T-helper 2 cell treated with Interferon-gamma antibody and Interleukin-4, amounts not matched to agents 5 μg/mL and 100 μg/mL, for 36 hours (primary cell): ENCODE results near the gene NKD2.
"Not testable (repeated sequence)": the region's sequence is repeated elsewhere in the genome, so short reads cannot be mapped to it uniquely, and the experiment has no call there.

Experiments used
- DNase-seq: peaks from one replicate; pipeline ENCODE4 v3.0.0; 2021; ENCODE audit warnings: low spot score
- H3K27ac Mint-ChIP-seq: one replicate; pipeline ENCODE4 v1.8.0; 2021; ENCODE audit warnings: mild to moderate bottlenecking, mixed read lengths
- H3K27me3 Mint-ChIP-seq: one replicate; pipeline ENCODE4 v1.8.0; 2021; ENCODE audit warnings: low read depth, mixed read lengths
- H3K36me3 Mint-ChIP-seq: one replicate; pipeline ENCODE4 v1.8.0; 2021; ENCODE audit warnings: low read depth, mixed read lengths
- H3K4me1 Mint-ChIP-seq: one replicate; pipeline ENCODE4 v1.8.0; 2021; ENCODE audit warnings: low read depth, mixed read lengths
- H3K4me3 Mint-ChIP-seq: one replicate; pipeline ENCODE4 v1.8.0; 2022; ENCODE audit warnings: mild to moderate bottlenecking, moderate library complexity, mixed read lengths
- H3K9me3 Mint-ChIP-seq: one replicate; pipeline ENCODE4 v1.8.0; 2021; ENCODE audit warnings: mixed read lengths

Gene NKD2

GRCh38 chr5:1077026-1077425 lies 68.4 kb downstream of the NKD2 start:
- Mint-ChIP-seq H3K36me3 (peaks cover 22% of the 10 kb centered on the region), H3K4me1 (no peaks in the 10 kb centered on the region), H3K27me3 (no peaks in the 10 kb centered on the region), H3K9me3 (no peaks in the 10 kb centered on the region), H3K4me3 (no peak overlapping the region), H3K27ac (no peak overlapping the region)
- DNase-seq, result no peak

- Mint-ChIP-seq H3K27ac (no peak overlapping the region), H3K9me3 (no peaks in the 10 kb centered on the region), H3K4me1 (no peaks in the 10 kb centered on the region), H3K36me3 (peaks cover 22% of the 10 kb centered on the region), H3K4me3 (no peak overlapping the region), H3K27me3 (no peaks in the 10 kb centered on the region)
- no peak for DNase-seq
Measured at GRCh38 chr5:1077491-1078020, 69.0 kb downstream of the NKD2 start.

DNA sequence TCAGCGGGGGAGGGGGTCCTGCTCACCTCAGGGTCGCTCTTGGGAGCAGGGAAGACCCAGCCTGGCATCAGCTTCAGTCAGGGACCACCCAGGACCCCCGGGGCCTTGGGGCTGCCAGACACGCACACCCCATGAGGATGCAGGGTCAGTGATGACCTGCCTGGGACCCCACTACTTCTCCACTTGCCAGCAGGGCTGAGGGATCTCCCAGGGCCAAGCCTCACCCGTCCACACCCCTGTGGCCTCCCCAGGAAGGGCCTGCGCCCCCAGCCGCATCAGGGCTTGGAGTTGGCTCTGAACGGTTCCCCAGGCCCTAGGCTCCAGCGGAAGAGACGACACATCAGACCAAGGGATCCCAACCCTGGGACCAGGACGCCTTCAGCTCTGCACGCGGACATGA lies 69.6 kb downstream of the NKD2 start:
- Mint-ChIP-seq H3K4me3 (no peak overlapping the region), H3K36me3 (peaks cover 23% of the 10 kb centered on the region), H3K9me3 (no peaks in the 10 kb centered on the region), H3K27ac (no peak overlapping the region), H3K27me3 (no peaks in the 10 kb centered on the region), H3K4me1 (no peaks in the 10 kb centered on the region)
- no peak for DNase-seq

GRCh38 chr5:1078851-1079250 lies 70.2 kb downstream of the NKD2 start:
- Mint-ChIP-seq H3K4me3 (no peak overlapping the region), H3K36me3 (peaks cover 24% of the 10 kb centered on the region), H3K4me1 (no peaks in the 10 kb centered on the region), H3K27ac (no peak overlapping the region), H3K27me3 (no peaks in the 10 kb centered on the region), H3K9me3 (no peaks in the 10 kb centered on the region)
- DNase-seq, result no peak

DNA sequence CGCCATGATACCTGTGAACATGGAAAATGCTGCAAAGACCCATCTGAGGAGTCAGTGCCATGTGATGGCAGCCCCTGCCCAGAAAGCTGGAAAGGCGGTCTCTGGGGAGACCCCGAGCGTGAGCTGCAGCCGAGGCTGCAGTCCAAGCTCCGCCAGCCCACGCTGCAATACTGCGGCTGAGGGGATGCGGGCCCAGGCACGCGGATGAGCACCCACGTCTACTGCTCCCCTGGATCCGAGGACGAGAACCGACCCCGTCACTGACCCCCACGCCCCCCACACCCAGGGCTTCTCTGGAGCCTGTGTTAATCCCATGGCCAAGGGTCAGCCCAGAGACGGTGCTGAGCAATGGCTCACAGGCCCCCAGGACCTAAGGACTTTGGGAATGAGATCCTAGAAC lies 70.9 kb downstream of the NKD2 start:
- Mint-ChIP-seq H3K4me1 (no peaks in the 10 kb centered on the region), H3K9me3 (no peaks in the 10 kb centered on the region), H3K27me3 (no peaks in the 10 kb centered on the region), H3K4me3 (no peak overlapping the region), H3K36me3 (peaks cover 26% of the 10 kb centered on the region), H3K27ac (no peak overlapping the region)
- no peak for DNase-seq

GRCh38 chr5:1079961-1080360 lies 71.4 kb downstream of the NKD2 start:
- Mint-ChIP-seq H3K36me3 (peaks cover 31% of the 10 kb centered on the region), H3K4me1 (no peaks in the 10 kb centered on the region), H3K27ac (no peak overlapping the region), H3K27me3 (no peaks in the 10 kb centered on the region), H3K4me3 (no peak overlapping the region), H3K9me3 (no peaks in the 10 kb centered on the region)
- DNase-seq, result no peak

GRCh38 chr5:1080432-1080831 lies 71.8 kb downstream of the NKD2 start:
- H3K4me3 Mint-ChIP-seq, result no peak overlapping the region

DNA sequence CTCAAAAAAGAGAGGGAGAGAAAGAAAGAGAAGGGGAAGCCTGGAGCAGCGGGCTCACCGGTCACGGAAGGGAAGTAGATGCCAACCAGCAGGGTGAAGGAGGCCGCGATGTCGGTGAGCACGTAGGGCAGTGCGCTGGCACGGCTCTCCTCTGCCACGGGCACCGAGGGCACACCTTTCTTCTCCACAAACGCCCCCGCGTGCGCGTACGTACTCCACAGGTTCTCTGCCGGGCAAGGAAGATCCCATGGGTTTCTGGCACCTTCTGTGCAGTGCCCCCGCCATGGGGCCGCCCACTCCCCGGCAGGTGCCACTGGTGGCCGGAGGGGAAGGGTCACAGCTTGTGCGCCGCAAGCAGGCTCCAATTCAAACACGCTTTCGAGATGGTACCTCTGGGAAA lies 72.9 kb downstream of the NKD2 start:
- H3K4me3 Mint-ChIP-seq, result no peak overlapping the region
- DNase-seq, result no peak
- H3K4me1 Mint-ChIP-seq, result no peaks in the 10 kb centered on the region
- H3K36me3 Mint-ChIP-seq, result peaks cover 33% of the 10 kb centered on the region
- no peak overlapping the region for H3K27ac Mint-ChIP-seq
- no peaks in the 10 kb centered on the region for H3K9me3 Mint-ChIP-seq
- H3K27me3 Mint-ChIP-seq, result no peaks in the 10 kb centered on the region

More at GRCh38 chr5:1080432-1080831, 71.8 kb downstream of the NKD2 start:
- Mint-ChIP-seq H3K36me3 (peaks cover 31% of the 10 kb centered on the region), H3K9me3 (no peaks in the 10 kb centered on the region), H3K27me3 (no peaks in the 10 kb centered on the region), H3K27ac (peak overlapping the region; percentile 60), H3K4me1 (no peaks in the 10 kb centered on the region)
- DNase-seq, result no peak

- H3K27me3 Mint-ChIP-seq, H3K27ac Mint-ChIP-seq, H3K4me3 Mint-ChIP-seq, H3K4me1 Mint-ChIP-seq, DNase-seq, H3K9me3 Mint-ChIP-seq: not testable (repeated sequence)
- H3K36me3 Mint-ChIP-seq, result peaks cover 33% of the 10 kb centered on the region
Measured at GRCh38 chr5:1083026-1083425, 74.4 kb downstream of the NKD2 start.

DNA sequence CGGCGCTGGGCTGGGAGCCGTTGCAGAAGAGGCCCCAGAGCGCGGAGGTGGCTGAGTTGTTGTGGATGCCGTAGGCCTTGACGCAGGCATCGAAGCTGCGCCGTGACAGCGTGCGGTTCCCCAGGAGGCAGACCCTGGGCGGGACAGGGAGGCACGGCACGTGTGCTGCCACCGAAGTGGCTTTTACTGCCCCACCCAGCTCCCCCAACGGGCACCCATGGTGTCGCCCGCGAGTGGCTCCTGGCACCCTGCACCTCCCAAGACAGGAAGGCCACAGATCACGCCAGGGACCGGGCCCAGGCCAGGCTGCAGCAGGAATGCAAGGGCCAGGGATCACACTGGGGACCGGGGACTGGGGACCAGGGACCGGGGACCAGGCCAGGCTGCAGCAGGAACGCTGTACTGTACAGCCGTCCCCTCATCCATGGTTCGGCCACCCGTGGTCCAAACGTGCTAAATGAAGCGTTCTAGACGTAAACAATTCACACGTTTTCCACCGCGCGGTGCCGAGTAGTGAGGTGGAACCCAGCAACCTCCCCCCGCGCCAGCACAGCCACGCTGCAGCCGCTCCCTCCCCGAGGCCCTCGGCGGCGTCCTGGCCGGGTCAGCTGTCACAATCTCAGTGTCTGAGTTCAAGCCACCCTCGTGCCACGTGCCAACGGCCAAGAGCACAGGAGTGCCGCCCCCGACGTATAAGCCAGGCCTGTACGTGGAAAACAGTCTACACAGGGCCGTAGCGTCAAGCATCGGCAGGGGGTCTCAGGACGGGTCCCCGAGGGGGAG lies 75.4 kb downstream of the NKD2 start:
- H3K9me3 Mint-ChIP-seq, result no peaks in the 10 kb centered on the region
- no peaks in the 10 kb centered on the region for H3K27me3 Mint-ChIP-seq
- H3K36me3 Mint-ChIP-seq, result peaks cover 29% of the 10 kb centered on the region
- no peak for DNase-seq
- H3K4me3 Mint-ChIP-seq, result no peak overlapping the region
- H3K27ac Mint-ChIP-seq, result no peak overlapping the region
- no peaks in the 10 kb centered on the region for H3K4me1 Mint-ChIP-seq

GRCh38 chr5:1085391-1085790 lies 76.8 kb downstream of the NKD2 start:
- Mint-ChIP-seq H3K9me3 (no peaks in the 10 kb centered on the region), H3K4me1 (no peaks in the 10 kb centered on the region), H3K36me3 (peaks cover 35% of the 10 kb centered on the region), H3K27me3 (no peaks in the 10 kb centered on the region), H3K27ac (no peak overlapping the region), H3K4me3 (no peak overlapping the region)
- no peak for DNase-seq

GRCh38 chr5:1086137-1086536 lies 77.5 kb downstream of the NKD2 start:
- Mint-ChIP-seq H3K36me3 (peaks cover 30% of the 10 kb centered on the region), H3K4me3 (no peak overlapping the region), H3K9me3 (no peaks in the 10 kb centered on the region)

GRCh38 chr5:1086871-1087270 lies 78.3 kb downstream of the NKD2 start:
- Mint-ChIP-seq H3K27me3 (no peaks in the 10 kb centered on the region), H3K4me3 (no peak overlapping the region), H3K4me1 (no peaks in the 10 kb centered on the region), H3K36me3 (peaks cover 27% of the 10 kb centered on the region), H3K9me3 (no peaks in the 10 kb centered on the region), H3K27ac (no peak overlapping the region)
- DNase-seq, result no peak

More at GRCh38 chr5:1086137-1086536, 77.5 kb downstream of the NKD2 start:
- no peak for DNase-seq
- Mint-ChIP-seq H3K27ac (no peak overlapping the region), H3K4me1 (no peaks in the 10 kb centered on the region), H3K27me3 (no peaks in the 10 kb centered on the region)

DNA sequence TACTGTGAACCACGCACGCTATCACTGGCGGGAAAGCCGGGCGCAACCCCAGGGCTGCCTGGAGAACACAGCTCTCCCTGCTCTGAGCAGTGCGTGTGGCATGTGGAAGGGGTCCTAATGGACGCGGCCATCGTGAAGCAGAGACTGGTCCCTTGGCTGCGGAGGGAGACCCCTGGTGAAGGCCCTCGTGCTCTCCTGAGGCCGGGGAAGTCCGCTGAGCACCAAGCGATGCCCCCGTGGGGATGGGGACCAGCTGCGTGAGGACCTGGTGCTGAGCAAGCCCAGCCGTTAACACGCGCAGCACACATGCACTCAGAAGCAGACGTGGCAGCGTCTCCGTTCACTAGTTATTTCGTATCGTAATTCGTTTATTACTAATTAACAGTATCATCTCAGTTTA lies 78.8 kb downstream of the NKD2 start:
- Mint-ChIP-seq H3K36me3 (peaks cover 30% of the 10 kb centered on the region), H3K4me3 (no peak overlapping the region), H3K27ac (no peak overlapping the region), H3K4me1 (no peaks in the 10 kb centered on the region), H3K27me3 (no peaks in the 10 kb centered on the region), H3K9me3 (no peaks in the 10 kb centered on the region)
- no peak for DNase-seq

GRCh38 chr5:1088031-1088430 lies 79.4 kb downstream of the NKD2 start:
- Mint-ChIP-seq H3K36me3 (peaks cover 30% of the 10 kb centered on the region), H3K4me1 (no peaks in the 10 kb centered on the region), H3K27me3 (no peaks in the 10 kb centered on the region), H3K4me3 (no peak overlapping the region), H3K9me3 (no peaks in the 10 kb centered on the region), H3K27ac (no peak overlapping the region)
- DNase-seq, result no peak
